Hypothalamus (tissue), 51 donors: ENCODE results near the gene CISD2.
"Not testable (repeated sequence)": the region's sequence is repeated elsewhere in the genome, so short reads cannot be mapped to it uniquely, and the experiment has no call there.

ENCODE experiments used
- DNase-seq, 51 donors: peaks; one replicate each; lab custom pipeline; 2025; lab: John Stamatoyannopoulos, UW

CISD2 gene

DNA sequence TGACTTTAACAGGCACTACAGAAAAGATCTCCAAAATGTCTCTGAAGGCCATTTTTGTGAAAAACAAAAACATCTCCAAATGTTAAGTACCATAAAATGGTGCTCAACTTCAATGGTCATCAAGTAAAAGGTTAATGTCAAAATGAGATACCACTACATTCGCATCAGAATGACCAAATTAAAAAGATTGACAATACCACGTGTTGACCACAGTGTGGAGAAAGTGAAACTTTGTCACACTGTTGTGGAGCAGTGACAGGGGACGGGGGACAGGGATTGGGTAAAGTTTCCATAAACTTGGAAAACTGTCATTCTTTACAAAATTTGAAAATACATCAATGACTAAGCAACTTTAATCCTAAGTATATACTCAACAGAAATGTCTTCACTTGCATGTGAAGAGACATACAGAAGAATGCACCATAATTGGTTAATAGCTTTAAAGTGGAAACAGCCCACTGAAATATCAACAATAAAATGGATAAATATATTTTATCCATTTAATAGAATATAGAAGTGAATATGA lies 19.1 kb upstream of the CISD2 start:
- DNase-seq: no peak

DNA sequence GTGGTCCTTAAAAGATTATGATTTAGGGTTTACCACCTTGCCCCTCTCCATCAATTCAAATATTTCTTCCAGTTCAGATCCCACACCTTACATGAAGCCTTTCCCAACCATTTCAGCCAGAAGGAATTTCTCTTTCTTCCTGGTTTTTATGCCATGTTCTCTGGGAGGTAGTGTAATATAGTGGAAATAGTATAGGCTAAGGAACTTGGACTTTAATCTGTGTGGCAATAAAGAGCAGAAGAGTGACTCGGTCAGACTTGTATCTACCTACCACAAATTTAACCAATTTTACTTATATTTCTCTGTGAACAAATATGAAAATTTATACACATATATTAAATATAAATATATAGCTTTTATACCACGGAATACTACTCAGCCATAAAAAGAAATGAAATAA lies 18.4 kb upstream of the CISD2 start:
- DNase-seq: no peak

DNA sequence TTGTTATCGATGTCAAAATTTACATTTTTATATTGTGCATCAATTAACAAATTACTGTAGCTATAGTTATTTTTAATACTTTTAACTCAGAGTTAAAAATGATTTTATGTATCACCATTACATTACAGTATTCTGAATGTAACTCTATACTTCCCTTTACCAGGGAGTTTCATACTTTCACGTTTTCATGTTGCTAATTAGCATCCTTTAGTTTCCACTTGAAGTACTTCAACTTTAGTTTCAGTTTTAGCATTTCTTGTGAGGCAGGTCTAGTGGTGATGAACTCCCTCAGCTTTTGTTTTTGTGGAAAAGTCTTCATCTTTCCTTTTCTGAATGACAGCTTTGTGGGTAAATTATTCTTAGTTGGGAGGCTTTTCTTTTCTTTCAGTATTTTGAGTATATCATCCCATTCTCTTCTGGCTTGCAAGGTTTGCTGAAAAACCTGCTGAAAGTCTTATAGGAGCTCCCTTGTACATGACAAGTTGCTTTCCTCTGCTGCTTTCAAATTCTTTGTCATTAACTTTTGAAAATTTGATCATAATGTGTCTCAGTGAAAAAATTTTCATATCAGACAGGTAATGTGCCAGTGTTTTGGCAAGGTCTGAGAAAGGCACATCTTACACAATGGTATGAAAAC lies 9.8 kb upstream of the CISD2 start:
- DNase-seq: no peak

DNA sequence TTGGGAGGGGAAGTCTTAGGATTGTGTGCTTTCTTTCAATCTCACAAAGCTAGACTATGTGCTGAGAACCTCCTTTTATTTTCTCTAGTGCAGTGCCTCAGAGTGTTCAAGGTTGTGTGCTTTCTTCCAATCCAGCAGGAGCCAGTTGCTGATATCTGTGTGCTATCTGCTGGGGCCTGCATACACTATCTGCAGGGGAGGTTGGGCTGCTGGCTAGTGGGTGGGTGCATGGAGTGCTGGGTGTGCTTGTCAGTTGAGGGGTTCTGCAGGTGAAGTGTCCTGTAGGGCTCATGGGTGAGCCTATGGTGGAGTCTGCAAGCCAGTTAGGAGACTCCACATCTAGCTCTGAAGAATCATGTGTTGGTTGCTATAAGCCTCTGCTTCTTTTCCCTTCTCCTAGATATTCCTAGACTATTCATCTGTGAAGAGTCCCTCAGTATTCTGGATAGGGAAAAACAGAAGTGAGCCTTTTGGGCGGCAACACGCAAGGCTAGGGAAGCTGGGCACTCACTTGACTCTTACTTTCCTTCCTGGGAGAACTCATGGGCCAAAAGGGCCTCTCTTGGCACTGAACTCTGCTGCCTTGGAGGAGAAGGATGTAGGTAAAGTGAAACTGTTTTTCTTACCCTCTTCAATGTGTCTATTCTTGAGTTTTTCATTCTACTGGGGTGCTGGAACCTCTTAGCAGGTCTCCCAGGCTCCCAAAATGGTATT lies 8.0 kb upstream of the CISD2 start:
- no peak for DNase-seq

DNA sequence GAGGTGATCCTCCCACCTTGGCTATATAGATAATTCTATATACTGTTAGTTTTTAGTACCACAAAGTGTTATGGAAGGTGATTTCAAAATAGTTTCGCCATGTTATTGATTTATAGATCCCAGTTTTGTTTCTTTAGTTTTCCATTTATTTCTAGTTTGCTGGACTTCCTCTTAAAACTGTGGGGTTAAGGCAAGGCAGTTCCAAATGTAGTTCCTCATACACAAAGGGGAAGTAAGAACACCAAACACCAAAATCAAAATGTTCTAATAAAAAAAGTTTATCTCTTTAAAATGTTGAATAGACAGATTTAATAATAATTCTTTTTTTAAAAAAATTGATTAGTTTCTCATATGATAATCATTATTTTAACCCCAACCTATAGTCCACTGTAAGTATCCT lies 6.8 kb upstream of the CISD2 start:
- DNase-seq: no peak

DNA sequence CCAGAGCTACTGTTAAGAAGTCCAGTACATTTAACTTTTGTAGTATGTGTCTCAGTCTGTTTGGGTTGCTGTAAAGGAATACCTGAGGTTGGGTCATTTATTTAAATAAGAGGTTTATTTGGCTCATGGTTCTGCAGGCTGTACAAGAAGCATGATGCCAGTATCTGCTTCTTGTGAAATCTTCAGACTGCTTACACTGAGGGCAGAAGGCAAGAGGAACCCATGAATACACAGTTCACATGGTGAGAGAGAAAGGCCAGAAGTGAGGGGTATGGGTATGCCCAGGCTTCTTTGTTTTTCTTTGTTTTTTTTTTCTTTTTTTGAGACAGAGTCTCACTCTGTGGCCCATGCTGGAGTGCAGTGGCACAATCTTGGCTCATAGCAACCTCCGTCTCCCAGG lies 6.0 kb upstream of the CISD2 start:
- DNase-seq: no peak

DNA sequence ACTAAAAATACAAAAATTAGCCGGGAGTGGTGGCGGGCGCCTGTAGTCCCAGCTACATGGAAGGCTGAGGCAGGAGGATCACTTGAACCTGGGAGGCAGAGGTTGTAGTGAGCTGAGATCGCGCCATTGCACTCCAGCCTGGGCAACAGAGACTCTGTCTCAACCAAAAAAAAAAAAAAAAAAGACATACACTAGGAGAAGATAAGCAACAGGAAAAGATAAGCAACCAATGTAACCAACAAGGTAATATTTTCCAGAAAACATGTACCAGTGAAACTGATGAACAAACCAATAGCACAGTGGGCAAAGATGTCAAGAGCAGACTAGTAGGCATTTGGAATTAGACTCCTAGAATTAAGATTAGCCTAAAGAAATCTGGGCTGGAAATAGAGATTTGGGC lies 3.5 kb upstream of the CISD2 start:
- not testable (repeated sequence) for DNase-seq

DNA sequence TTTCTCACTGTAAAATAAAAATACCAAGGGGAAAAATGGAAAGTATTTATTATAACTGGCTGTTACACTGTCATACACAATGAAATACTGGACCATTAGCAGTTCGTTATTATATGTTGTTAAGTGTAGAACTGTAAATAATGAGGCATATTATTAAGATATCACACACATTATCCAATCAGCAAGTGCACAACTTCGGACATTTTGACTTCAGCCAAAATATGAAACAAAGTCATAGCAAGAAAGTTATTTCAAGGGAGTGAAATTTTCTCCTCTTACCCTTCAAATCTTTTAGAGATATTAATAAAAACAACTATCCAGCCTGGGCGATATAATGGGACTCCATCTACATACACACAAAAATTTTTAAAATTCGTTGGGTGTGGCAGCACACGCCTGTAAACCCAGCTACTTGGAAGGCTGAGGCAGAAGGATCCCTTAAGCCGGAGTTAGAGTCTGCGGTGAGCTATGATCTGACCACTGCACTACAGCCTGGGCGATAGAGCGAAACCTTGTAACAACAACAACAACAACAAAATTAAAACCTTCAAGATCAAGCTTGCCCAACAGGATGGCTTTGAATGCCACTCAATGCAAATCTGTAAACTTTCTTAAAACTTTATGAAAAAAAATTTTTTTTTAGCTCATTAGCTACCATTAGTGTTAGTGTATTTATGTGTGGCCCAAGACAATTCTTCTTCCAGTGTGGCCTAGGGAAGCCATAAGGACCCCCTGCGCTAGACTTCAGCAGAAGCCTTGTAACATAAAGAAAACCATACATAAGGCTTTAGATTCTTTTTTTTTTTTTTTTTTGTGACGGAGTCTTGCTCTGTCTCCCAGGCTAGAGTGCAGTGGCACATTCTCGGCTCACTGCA lies 1.3 kb upstream of the CISD2 start:
- DNase-seq: no peak

DNA sequence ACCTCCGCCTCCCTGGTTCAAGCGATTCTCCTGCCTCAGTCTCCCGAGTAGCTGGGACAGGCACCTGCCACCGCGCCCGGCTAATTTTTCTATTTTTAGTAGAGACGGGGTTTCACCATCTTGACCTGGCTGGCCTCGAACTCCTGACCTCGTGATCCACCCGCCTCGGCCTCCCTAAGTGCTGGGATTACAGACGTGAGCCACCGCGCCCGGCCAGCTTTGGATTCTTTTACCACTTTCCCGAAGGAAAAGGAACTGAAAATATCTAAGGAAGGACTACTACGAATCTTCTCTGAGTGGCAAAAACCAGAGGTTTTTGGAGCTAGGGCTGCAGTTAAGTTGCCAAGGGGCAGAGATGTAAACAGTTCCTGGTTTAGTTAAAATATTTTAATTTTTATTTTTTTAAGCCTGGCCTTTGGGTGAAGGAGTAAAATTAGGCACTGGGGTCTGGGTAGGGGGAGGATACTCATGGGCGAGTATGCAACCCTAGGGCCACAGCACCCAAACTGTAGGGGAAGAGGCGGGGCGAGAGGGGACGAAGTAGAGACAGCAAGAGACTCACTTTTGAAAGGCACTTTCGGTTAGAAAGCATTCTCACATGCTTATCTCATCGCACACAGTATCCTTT lies 525 bp upstream of the CISD2 start:
- DNase-seq: peak in 4 of 51 donors; percentile 4 to 79 (median 28)

DNA sequence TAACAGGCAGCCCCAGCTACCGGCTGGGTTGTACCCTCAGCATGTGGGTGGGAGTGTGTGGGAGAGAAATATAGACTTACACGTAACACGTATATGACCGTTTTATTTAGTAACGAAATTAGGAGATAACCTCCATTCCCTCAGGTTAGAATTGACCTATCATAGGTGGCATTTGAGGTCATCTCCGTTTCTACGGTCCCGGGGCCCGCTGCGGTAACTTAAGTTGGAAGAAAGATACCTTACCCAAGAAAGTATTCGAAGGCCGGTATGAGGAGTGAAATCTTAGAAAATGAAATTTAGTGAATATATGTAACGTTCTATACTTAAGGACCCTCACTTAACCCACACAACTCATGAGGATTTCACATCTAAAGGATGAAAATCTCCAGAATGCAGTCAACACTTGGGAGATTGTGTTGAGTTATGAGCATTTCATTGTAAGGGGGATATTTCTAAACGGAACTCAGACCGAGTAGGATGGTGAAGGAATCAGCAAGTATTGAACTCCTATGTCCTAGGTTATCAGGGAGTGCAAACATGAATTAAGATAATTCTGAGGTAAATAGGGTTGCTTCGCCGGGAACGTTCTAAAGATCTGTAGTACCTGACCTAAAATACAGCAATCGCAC lies 891 bp downstream of the CISD2 start:
- DNase-seq: peak in 5 of 51 donors; percentile 15 to 39 (median 29)

DNA sequence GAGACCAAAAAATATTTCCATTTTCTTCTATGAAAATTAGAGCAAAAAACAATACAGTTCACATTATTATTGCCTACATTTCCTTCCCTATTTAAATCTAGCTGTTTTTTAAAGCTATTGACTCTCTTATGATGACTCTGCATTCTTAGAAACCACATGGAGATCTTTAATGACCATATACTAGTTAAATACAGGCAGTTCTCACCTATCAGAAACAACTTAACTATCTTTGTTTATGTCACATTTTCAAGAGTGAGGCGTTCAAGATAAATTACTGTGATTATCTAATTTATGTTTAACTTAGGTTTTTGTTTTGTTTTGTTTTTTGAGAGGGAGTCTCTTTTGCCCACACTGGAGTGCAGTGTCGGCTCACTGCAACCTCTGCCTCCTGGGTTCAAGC lies 3.0 kb downstream of the CISD2 start:
- no peak for DNase-seq

DNA sequence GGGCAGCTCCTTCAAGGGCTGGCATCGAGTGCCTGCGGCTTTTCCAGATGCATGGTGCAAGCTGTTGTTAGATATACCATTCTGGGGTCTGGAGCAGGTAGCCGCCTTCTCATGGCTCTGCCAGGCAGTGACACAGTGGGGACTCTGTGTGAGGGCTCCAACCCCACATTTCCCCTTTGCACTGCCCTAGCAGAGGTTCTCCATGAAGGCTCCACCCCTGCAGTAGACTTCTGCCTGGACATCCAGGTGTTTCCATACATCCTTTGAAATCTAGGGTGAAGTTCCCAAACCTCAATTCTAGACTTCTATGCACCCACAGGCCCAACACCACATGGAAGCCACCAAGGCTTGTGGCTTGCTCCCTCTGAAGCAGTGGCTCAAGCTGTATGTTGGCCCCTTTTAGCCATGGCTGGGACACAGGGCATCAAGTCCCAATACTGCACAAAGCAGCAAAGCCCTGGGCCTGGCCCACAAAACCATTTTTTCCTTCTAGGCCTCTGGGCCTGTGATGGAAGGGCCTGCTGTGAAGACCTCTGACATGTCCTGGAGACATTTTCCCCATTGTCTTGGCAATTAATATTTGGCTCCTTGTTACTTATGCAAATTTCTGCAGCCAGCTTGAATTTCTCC lies 8.8 kb downstream of the CISD2 start:
- not testable (repeated sequence) for DNase-seq

DNA sequence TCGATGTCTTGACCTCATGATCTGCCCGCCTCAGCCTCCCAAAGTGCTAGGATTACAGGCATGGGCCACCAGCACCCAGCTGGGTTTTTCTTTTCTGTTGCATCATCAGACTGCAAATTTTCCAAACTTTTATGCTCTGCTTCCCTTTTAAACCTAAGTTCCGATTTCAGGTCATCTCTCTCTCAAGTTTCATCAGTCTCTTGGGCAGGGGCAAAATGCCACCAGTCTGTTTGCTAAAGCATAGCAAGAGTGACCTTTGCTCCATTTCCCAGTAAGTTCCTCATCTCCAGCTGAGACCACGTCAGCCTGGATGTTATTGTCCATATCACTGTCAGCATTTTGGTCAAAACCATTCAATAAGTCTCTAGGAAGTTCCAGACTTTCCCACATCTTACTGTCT lies 9.6 kb downstream of the CISD2 start:
- peak in 1 of 51 donors; percentile 20 for DNase-seq

DNA sequence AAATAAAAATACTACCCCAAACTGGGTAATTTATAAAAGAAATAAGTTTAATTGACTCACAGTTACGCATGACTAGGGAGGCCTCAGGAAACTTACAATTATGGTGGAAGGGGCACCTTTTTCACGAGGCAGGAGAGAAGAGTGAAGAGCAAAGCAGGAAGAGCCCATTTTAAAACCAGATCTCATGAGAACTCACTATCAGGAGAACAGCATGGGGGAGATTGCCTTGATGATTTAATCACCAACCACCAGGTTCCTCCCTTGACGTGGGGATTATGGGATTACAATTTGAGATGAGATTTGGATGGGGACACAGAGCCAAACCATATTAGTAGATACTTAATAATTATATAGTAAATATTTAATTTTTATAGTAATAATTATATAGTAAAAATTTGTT lies 10.1 kb downstream of the CISD2 start:
- no peak for DNase-seq

DNA sequence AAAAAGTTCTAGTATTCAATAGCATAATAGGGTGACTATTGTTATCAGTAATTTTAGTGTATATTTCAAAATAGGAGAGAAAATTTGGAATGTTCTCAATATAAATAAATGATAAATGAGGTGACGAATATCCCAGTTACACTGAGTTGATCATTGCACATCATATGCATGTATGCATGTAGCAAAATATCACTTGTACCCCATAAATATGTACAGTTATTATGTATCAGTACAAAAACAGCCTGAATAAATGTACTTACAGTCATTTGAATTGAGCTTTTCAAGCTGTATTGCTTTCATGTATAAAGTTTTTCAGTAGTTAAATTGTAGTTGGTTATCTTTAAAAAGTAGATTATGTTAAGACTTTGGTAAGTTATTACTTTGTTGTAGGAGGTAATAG lies 12.6 kb downstream of the CISD2 start:
- no peak for DNase-seq

DNA sequence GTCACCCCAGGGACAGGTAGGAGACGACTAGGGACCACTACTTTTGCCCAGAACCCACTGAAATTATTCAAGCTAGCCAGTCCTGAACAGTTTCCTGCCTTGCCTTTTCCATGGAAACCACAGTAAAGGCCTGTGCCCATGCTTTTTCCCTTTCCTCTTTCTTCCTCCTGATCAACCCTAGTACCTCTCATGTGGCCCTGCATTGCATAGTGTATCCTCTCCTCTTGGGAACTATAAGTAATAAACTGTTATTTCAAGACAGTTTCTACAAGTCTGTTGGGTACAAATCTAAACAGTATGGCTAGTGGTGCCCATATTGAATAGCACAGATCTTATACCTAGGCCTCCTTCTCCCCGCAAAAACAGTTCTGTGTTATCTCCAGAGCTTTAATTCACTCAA lies 14.5 kb downstream of the CISD2 start:
- no peak for DNase-seq

DNA sequence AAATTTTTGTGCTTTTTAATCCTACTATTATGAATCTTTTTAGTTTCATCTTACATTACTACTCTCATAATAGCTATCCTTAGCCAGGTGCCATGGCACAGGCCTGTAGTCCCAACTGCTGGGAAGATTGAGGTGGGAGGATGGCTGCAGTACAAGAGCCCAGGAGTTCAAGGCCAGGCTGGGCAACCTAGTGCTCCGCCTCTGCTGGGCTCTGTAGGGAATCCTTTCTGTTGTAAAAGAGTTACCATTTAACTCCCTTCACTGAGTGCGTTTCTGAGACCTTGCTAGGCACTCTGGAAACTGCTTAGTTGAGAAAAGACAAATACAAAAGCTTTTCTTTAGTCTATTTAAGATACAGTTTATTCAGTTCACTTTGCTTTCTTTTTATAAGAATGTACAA lies 19.8 kb downstream of the CISD2 start:
- DNase-seq: not testable (repeated sequence)

DNA sequence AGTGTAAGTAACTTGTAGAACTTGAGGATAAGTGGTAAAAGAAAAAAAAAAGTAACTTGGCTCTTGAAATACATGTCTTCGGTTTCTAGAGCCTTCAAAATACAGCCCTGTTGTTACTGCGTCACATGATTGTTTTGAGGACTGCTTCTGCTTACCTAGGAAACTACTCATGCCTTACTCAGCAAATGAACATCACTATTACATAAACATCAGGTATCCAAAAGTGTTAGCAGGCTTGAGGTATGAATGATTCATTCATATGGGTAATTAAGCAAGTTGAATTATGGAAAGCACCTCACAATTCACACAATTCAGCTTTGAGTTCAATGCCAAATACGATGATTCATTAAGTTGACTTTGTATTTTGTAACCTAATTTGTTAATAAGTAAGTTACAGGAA lies 21.1 kb downstream of the CISD2 start:
- DNase-seq: not testable (repeated sequence)

DNA sequence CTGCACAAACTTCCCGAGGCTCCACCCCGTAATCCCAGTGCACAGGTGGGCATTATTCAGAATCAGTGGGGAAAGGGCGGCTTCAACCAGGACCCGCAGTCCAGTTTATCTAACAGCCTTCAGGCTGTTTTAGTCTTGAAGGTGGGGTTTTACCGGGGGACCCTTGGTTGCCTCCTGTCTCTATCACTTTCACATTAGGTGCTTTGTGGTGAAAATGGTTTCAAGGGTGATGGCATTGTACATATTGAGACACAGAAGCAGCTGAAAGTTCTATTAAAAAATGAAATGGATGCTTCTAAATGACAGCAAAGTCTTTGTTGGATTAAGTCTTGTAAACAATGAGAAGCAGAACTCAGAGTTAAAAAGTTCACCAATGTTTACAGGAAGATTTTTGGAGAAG lies 27.8 kb downstream of the CISD2 start:
- not testable (repeated sequence) for DNase-seq

DNA sequence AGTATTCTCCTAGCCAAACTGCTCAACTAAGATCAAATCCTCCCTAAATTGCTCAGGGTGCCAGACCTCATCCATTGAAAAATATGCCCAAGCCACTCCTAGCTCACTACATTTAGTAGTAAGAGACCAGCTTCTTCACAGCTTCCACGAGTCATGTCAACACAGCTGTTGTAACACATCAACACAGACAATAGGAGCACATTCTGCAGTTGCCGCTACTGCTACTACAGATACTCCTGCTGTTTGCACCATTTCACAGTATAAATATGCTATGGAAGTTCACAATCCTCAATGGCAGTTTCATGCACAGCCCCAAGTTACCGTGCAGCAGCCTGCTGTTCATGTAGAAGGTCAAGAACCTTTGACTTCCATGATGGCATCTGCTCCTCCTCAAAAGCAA lies 28.8 kb downstream of the CISD2 start:
- not testable (repeated sequence) for DNase-seq
